HG03108 (cell line): ENCODE results near the gene DOCK6.

ENCODE experiments used
- ATAC-seq: cut with Tn5 transposase; IDR thresholded peaks from one replicate; pipeline ENCODE4 v1.9.1; 2021; ENCODE audit warnings: moderate library complexity; ENCODE audit not compliant: unreplicated experiment

DOCK6 gene

GRCh38 chr19:11151181-11151580, 111.1 kb downstream of the DOCK6 start:
- ATAC-seq: no peak
